ENCODE data around the gene TCF25.
"Not testable (repeated sequence)": the region's sequence is repeated elsewhere in the genome, so short reads cannot be mapped to it uniquely, and the experiment has no call there.

TCF25 gene

GRCh38 chr16:89845417-89845816, 28.0 kb upstream of the TCF25 start:
- DNase-seq: no peak

GRCh38 chr16:89847051-89847939, 26.1 kb upstream of the TCF25 start:
- DNase-seq: no peak

DNA sequence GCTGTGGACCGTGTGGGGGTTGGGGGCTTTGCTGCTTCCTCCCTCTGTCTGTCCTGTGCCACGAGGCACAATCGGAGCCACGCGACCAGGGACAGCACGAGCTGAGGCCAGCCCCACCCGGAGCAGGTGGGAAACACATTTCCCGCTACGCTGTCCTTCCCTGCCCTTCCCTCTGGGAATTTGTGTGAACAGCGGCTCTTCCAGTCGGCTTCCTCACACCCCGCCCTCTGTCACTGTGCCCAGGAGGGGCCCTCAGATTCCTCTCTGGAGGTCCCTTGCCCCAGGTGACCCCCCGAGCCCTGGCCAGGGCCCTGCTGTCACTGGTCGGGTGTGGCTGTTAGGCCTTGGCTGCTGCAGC, 25.5 kb upstream of the TCF25 start:
- no peak for DNase-seq

- DNase-seq: no peak
These were observed 24.4 kb upstream of the TCF25 start for GRCh38 chr16:89848974-89849373.

DNA sequence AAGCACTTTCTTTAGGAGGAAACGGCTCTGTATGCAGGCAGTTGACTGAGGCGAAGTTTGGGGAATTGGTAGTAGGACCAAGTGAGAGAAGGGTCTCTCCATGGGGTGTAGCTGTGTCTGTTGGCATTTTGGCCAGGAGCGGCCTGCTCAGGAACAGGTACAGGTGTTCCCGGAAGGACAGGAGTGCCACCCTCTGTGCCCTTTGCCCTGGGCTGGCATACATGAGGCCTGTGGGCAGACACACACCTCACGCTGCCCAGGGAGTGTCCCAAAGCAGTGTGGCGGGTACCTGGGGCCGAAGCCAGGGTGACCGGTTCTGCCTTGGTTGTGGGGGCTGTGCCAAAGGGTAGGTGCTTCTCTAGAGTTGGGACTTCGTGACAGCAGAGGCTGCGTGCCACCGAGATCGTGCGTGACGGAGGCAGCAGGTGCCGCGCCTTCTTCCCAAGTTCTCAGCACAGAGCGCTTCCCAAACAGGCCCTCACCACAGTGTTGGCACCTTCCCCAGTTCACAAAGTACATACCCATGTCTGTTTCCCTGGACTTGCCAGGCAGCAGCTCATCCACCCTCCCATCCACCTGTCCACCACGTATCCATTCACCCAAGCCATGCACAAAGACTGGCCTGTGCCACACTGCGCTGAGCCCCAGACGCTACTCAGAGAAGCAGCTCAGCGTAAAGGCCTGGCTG, 19.9 kb upstream of the TCF25 start:
- no peak for DNase-seq

DNA sequence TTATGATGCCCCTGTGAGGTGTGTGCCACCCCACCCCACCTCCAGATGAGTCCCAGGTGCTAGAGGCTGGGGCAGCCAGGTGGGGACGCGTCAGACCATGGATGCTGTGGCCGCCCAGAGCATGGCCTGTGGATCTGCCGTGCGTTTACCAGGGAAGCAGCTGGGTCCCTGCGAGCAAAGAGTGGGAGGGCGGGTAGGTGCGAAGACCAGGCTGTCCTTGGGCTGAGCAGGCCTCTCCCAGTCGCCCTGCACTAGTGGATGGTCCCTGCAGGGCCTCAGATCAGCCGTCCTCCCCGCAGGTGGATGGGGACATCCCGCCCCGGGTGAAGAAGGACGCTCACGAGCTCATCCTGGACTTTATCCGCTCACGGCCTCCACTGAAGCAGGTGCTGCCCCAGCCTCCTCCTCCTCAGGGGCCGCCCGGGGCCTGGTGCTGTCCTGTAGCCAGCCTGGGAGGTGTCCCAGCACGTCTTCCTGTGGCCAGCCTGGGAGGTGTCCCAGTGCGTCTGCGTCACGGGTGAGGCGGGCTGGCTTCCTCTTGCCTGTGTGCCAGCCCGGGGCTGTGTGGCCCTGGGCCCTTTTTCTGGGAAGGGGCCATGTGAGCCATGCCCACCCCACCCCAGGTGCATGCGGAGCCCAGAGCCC, 18.0 kb upstream of the TCF25 start:
- DNase-seq: no peak

DNA sequence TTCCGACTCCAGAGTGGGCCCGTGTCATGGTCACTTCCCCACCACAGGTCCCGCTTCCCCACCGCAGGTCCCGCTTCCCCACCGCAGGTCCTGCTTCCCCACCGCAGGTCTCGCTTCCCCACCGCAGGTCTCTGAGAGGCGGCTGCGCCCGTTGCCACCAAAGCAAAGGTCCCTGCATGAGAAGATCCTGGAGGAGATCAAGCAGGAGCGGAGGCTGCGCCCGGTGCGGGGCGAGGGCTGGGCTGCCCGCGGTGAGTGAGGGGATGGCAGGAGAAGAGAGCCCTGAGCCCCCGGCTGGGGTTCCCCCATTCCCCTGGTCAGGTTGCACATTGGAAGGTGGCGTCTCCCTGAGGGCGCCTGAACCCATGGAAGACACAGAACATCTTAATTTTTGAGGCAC, 17.4 kb upstream of the TCF25 start:
- no peak for DNase-seq

GRCh38 chr16:89858973-89859614, 14.3 kb upstream of the TCF25 start:
- no peak for DNase-seq

- no peak for DNase-seq
These were observed 13.8 kb upstream of the TCF25 start for GRCh38 chr16:89859615-89860007.

DNA sequence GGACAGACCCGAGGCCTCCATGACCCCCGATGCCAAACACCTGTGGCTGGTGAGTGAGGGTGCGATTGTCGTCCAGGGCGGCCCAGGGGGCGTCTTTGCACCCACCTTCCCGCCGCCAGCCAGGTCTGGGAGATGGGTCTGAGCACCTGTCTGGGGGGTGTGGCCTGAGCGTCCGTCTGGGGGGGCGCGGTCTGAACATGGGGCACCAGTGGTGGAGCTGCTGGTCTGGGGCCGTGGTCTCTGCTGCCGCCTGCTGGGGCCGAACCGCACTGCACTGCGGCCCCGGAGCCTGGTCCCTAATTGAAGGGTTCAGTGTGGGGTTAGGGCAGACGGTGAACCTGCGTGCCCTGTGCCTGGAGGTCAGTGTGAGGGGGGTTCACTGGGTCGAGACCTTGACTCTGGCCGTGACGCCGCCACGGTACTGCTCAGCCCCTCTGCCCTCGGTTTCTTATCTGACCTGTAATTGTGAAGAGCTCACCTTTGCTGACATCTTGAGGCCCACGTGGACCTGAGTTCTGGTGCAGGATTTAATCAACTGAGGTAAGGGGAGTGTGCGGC, 12.6 kb upstream of the TCF25 start:
- peak; percentile 32 for DNase-seq

DNA sequence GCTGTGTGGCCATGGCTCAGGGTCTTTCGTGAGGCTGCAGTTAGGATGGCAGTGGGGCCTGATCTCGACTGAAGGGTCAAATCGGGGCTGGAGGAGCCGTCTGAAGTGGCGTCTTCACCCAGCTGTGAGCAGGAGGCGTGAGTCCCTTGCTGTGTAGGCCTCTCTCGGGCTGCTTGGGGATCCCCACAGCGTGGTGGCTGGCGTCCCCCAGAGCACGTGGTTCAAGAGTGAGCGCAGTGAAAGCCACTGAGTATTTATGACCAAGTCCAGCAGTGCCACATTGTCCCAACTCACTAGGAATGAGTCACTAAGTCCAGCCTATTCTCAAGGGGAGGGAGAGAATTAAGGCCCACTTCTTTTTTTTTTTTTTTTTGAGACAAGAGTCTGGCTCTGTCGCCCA, 11.7 kb upstream of the TCF25 start:
- no peak for DNase-seq

DNA sequence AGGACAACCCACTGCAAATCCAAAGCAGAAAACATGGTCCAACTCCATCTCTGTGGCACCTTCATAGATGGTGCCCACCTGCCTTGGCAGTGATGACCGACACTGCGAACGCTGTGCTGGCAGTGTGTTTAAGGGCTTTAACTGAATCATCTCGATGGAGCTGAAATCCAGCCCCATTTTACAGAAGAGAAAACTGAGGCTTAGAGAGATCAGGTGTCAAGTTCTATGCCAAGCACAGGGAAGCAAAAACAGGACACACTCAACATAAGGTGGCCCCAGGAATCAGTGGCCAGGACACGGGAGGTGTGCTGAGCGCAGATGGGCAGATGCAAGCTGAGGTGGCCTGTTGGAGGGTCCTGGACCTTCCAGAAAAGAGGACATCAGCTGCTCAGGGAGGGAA, 10.7 kb upstream of the TCF25 start:
- DNase-seq: no peak

DNA sequence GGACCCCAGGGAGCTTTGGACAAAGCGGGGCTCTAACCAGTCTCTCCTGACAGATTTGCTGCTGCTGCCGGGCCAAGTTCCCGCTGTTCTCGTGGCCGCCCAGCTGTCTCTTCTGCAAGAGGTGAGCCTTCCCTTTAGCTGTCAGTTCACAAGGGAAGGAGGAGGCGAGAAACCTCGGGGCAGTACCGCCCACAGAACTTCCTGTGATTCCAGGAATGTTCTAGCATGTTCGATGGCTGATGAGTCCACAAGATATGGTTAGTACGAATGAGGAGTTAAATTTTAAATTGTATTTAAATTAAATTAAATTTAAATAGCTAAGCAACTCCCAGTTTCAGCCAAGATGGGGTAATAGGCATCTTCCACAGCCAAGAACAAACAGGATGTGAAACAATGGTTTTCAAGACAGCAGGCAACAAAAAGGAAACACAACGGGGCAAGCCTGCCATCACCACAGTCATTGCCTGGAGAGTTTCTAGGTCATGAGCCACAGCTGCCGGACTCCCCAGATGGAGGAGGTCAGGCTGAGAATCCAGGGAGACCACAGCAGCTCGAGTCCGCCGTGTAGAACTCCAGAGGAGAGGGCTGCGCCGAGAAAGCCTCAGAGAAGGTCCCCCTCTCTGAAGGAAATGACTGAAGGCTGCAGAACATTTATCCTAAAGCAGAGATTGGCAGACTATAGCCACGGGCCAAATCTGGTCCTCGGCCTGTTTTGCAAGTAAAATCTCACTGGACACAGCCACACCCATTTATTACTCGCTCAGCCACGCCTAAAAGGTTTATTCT, 9.5 kb upstream of the TCF25 start:
- DNase-seq: no peak

DNA sequence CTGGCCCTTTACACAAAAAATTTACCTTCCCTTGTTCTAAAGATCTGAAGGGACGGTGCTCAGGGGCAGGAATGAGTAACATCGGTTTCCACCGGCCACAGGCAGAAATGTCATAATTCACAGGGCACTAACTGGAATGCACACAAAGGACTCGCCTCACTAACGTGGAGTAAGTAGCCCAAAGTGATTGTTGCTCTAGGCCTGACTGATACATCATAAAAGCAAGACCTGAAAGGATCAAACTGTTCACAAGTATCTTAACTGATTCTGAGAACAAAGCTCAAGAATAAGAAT, 8.9 kb upstream of the TCF25 start:
- DNase-seq: no peak

- DNase-seq: no peak
These were observed 5.5 kb upstream of the TCF25 start for GRCh38 chr16:89867918-89868317.

DNA sequence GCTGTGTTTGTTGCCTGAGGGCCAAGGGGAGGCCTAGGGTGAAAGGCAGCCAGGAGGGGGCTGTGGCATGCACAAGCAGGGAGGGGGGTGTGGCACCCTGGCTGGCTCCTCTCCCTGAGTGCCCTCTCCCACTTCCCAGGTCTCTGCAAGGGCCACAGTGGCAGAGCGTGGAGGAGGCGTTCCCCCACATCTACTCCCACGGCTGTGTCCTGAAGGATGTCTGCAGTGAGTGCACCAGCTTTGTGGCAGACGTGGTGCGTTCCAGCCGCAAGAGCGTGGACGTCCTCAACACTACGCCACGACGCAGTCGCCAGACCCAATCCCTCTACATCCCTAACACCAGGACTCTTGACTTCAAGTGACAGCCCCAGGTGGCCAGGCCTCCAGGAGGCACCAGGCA, 3.5 kb upstream of the TCF25 start:
- DNase-seq: no peak

DNA sequence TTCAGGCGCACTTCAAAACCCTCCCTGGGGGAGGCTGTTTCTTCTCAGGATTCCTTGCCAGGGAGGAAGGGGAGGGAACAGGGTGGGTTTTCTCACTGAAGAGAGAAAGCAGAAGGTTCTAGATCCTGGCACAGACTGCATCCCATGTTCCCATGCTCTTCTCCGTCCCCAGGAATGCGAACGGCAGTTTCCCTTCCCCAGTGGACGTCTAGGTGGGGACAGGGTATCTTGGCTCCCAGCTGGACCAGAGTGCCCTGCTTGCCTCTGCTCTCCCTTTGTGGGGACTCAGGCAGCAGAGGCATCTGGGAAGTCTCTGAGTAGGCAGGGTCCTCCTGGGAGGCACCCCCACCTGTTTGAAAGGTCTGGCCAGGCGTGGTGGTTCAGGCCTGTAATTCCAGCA, 3.0 kb upstream of the TCF25 start:
- DNase-seq: no peak

DNA sequence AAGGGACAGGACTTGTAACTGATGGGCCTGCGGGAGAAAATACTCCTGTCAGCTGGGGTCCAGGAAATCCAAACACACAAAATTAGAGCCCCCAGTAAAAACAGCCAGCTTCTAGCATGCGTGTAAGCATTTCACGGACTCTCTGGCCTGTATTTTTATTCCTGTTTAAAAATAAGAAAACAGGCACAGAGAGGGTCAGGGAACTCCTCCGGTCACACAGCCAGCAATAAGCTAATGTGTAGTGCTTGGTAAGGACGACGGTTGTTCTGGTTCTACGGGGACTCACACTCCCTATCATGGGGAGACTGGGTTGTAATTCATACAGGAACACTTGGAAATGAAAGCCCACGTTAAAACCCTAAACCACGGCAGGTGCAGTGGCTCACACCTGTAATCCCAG, 1.5 kb upstream of the TCF25 start:
- DNase-seq: no peak

GRCh38 chr16:89873972-89874689, 739 bp downstream of the TCF25 start:
- peak; percentile 89 for DNase-seq

DNA sequence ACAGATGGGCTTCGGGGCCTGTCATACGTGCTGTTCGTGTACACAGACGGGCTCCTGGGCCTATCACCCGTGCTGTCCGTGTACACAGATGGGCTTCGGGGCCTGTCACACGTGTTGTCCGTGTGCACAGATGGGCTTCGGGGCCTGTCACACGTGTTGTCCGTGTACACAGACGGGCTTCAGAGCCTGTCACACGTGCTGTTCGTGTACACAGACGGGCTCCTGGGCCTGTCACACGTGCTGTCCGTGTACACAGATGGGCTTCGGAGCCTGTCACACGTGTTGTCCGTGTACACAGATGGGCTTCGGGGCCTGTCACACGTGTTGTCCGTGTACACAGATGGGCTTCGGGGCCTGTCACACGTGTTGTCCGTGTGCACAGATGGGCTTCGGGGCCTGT, 5.7 kb downstream of the TCF25 start:
- DNase-seq: not testable (repeated sequence)

GRCh38 chr16:89880477-89881367, 7.3 kb downstream of the TCF25 start:
- no peak for DNase-seq

All from HCEC 1CT (cell line).